Neuron (in vitro differentiated cells): ENCODE measurements around the gene TJP3.

Source experiments
- H2AFZ ChIP-seq: one replicate; pipeline ENCODE4 v1.6.1; 2013; ENCODE audit warnings: low read depth, mild to moderate bottlenecking, inconsistent platforms, low read length, moderate library complexity
- H3K27me3 ChIP-seq: one replicate; pipeline ENCODE4 v1.6.1; 2013; ENCODE audit warnings: low read length; ENCODE audit not compliant: insufficient read depth
- H3K36me3 ChIP-seq: one replicate; pipeline ENCODE4 v1.6.1; 2013; ENCODE audit warnings: low read length; ENCODE audit not compliant: insufficient read depth
- H3K4me1 ChIP-seq: one replicate; pipeline ENCODE4 v1.6.1; 2013; ENCODE audit warnings: low read length; ENCODE audit not compliant: insufficient read depth
- H3K4me3 ChIP-seq: 2 replicates; pipeline ENCODE4 v1.5.1; 2013; ENCODE audit warnings: mild to moderate bottlenecking, low read length, moderate library complexity
- H3K9me3 ChIP-seq: one replicate; pipeline ENCODE4 v1.6.1; 2013; ENCODE audit warnings: low read length

The TJP3 gene

GRCh38 chr19:3782330-3782729 is 74.1 kb downstream of the TJP3 start:
- H2AFZ ChIP-seq: no peak overlapping the region
- H3K4me1 ChIP-seq: peaks cover 5% of the 10 kb centered on the region
- peaks cover 33% of the 10 kb centered on the region for H3K27me3 ChIP-seq
- H3K36me3 ChIP-seq: no peaks in the 10 kb centered on the region
- peaks cover 3% of the 10 kb centered on the region for H3K9me3 ChIP-seq
- H3K4me3 ChIP-seq: no peak overlapping the region

GRCh38 chr19:3782903-3783302 is 74.7 kb downstream of the TJP3 start:
- no peak overlapping the region for H2AFZ ChIP-seq
- peaks cover 5% of the 10 kb centered on the region for H3K4me1 ChIP-seq
- H3K9me3 ChIP-seq: peaks cover 3% of the 10 kb centered on the region
- peaks cover 36% of the 10 kb centered on the region for H3K27me3 ChIP-seq
- no peaks in the 10 kb centered on the region for H3K36me3 ChIP-seq
- H3K4me3 ChIP-seq: no peak overlapping the region

- Histone ChIP-seq H2AFZ (no peak overlapping the region), H3K36me3 (no peaks in the 10 kb centered on the region), H3K4me3 (no peak overlapping the region), H3K9me3 (peaks cover 3% of the 10 kb centered on the region), H3K4me1 (peaks cover 5% of the 10 kb centered on the region), H3K27me3 (peaks cover 40% of the 10 kb centered on the region)
Observed at GRCh38 chr19:3783660-3784584, 75.7 kb downstream of the TJP3 start.

- no peak overlapping the region for H3K4me3 ChIP-seq
- no peak overlapping the region for H2AFZ ChIP-seq
- H3K27me3 ChIP-seq: peaks cover 40% of the 10 kb centered on the region
- H3K4me1 ChIP-seq: peaks cover 5% of the 10 kb centered on the region
- peaks cover 3% of the 10 kb centered on the region for H3K9me3 ChIP-seq
- no peaks in the 10 kb centered on the region for H3K36me3 ChIP-seq
Observed at GRCh38 chr19:3784607-3785450, 76.6 kb downstream of the TJP3 start.

GRCh38 chr19:3785451-3785937 is 77.3 kb downstream of the TJP3 start:
- peaks cover 3% of the 10 kb centered on the region for H3K9me3 ChIP-seq
- peaks cover 5% of the 10 kb centered on the region for H3K4me1 ChIP-seq
- H3K27me3 ChIP-seq: peaks cover 40% of the 10 kb centered on the region
- peak overlapping the region; percentile 71 for H2AFZ ChIP-seq
- H3K36me3 ChIP-seq: no peaks in the 10 kb centered on the region
- peak overlapping the region; percentile 29 for H3K4me3 ChIP-seq

- Histone ChIP-seq H3K9me3 (peaks cover 3% of the 10 kb centered on the region), H2AFZ (peak within 1 kb of the TSS; percentile 71), H3K4me1 (peaks cover 5% of the 10 kb centered on the region), H3K36me3 (no peaks in the 10 kb centered on the region), H3K27me3 (peaks cover 40% of the 10 kb centered on the region), H3K4me3 (peak within 1 kb of the TSS; percentile 29)
Observed at GRCh38 chr19:3785938-3786824, 78.0 kb downstream of the TJP3 start, which contains the start of gene MATK. Gene MATK, minus strand, starts transcription at chr19:3786381. Its CDS starts 1,246 bp downstream, at chr19:3785135.

- Histone ChIP-seq H3K4me3 (no peak overlapping the region), H2AFZ (no peak overlapping the region), H3K9me3 (no peaks in the 10 kb centered on the region), H3K36me3 (no peaks in the 10 kb centered on the region), H3K27me3 (peaks cover 33% of the 10 kb centered on the region), H3K4me1 (peaks cover 5% of the 10 kb centered on the region)
Observed at GRCh38 chr19:3788996-3789778, 81.0 kb downstream of the TJP3 start.

- Histone ChIP-seq H3K9me3 (no peaks in the 10 kb centered on the region), H3K27me3 (peaks cover 22% of the 10 kb centered on the region), H3K4me3 (no peak overlapping the region), H2AFZ (no peak overlapping the region), H3K4me1 (peaks cover 5% of the 10 kb centered on the region), H3K36me3 (no peaks in the 10 kb centered on the region)
Observed at GRCh38 chr19:3790209-3790734, 82.1 kb downstream of the TJP3 start.

- Histone ChIP-seq H3K27me3 (peaks cover 15% of the 10 kb centered on the region), H3K4me3 (no peak overlapping the region), H3K36me3 (no peaks in the 10 kb centered on the region), H3K4me1 (no peaks in the 10 kb centered on the region), H3K9me3 (no peaks in the 10 kb centered on the region), H2AFZ (no peak overlapping the region)
Observed at GRCh38 chr19:3790941-3791340, 82.8 kb downstream of the TJP3 start.

- no peaks in the 10 kb centered on the region for H3K4me1 ChIP-seq
- H3K36me3 ChIP-seq: no peaks in the 10 kb centered on the region
- H3K4me3 ChIP-seq: no peak overlapping the region
- H3K27me3 ChIP-seq: peaks cover 7% of the 10 kb centered on the region
- no peaks in the 10 kb centered on the region for H3K9me3 ChIP-seq
- no peak overlapping the region for H2AFZ ChIP-seq
Observed at GRCh38 chr19:3792114-3792513, 83.9 kb downstream of the TJP3 start.

- H3K27me3 ChIP-seq: peaks cover 1% of the 10 kb centered on the region
- no peaks in the 10 kb centered on the region for H3K4me1 ChIP-seq
- no peak overlapping the region for H3K4me3 ChIP-seq
- H3K36me3 ChIP-seq: no peaks in the 10 kb centered on the region
- no peak overlapping the region for H2AFZ ChIP-seq
- no peaks in the 10 kb centered on the region for H3K9me3 ChIP-seq
Observed at GRCh38 chr19:3793799-3794198, 85.6 kb downstream of the TJP3 start.
